ENCODE measurements around the gene CNGB1.

DNA sequence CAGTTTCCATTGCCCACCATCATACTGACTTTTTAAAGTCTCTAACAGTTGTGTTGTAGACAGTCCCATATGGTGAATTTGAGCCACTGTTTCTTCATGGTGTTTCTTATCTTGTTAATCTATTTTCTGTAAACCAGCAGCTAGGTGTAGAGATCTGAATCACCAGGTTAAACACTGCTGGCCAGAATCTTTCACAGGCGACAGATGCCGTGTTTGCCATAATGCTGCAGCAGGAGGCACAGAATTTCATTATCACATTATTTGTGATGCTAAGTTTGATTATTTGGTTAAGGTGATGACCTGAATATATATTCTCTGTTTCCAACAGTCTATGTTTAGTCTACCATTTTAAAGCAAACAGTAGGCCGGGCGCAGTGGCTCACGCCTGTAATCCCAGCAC, 11.5 kb upstream of the CNGB1 start:
- no peak for TF ChIP-seq EZH2phosphoT487 (IDR thresholded peaks at IDR 0.05; ENCODE audit: borderline replicate concordance, low read depth, low read length)
- TF ChIP-seq, protein P1, sequence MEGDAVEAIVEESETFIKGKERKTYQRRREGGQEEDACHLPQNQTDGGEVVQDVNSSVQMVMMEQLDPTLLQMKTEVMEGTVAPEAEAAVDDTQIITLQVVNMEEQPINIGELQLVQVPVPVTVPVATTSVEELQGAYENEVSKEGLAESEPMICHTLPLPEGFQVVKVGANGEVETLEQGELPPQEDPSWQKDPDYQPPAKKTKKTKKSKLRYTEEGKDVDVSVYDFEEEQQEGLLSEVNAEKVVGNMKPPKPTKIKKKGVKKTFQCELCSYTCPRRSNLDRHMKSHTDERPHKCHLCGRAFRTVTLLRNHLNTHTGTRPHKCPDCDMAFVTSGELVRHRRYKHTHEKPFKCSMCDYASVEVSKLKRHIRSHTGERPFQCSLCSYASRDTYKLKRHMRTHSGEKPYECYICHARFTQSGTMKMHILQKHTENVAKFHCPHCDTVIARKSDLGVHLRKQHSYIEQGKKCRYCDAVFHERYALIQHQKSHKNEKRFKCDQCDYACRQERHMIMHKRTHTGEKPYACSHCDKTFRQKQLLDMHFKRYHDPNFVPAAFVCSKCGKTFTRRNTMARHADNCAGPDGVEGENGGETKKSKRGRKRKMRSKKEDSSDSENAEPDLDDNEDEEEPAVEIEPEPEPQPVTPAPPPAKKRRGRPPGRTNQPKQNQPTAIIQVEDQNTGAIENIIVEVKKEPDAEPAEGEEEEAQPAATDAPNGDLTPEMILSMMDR (conservative IDR thresholded peaks at IDR 0.05; ENCODE audit: low read length): no peak

Measured in OCI-LY7 (cell line).